GM18526 (cell line): ENCODE measurements around the gene RBM33.

Source experiments
- POLR2A ChIP-seq: IDR thresholded peaks from 3 replicates; pipeline ENCODE4 v1.6.1; 2011; ENCODE audit not compliant: insufficient read length; ENCODE audit errors: extremely low read depth

The RBM33 gene

DNA sequence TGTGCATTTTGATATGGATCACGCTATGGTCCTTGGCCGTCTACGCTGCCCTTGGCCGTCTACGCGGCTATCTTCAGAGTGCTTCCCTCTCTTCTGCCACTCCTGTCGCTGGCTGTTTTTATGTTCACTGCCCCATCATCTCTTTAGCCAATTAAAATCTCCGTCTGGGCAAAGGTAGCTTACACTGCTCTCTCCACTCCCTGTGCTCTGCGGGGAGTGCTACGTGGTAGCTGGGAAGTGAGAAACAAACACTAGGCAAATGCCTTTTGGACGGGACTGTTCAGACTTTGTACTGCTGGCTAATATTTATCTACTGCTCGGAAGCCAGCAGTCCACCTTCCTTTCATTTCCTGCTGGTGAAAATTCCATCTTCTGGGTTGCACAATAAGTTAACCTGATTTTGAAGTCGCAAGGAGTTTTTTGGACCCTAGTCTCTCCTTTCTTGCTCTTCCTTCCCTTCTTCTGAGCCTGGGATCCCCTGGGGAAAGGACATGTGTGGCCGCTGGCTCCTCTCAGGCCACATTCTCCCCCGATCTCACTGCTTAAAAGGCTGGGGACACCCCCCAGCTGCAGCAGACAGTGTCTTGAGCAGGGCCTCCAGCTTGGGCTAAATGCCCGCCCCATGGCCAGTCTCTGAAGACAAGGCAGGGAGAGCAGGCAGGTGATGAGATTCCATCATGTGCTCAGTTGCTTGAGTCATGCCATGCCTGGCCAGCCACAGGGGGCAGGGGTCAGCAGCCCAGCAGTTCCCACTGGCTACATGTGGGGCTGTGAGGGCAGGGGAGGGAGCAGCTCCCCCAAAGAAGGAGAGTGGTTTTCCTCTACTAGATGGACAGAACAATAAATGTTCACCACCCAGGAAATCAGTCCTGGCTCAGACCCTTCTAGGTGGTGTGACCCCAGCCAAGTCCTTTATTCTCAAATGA lies 25.5 kb upstream of the RBM33 start:
- no peak for TF ChIP-seq POLR2A

DNA sequence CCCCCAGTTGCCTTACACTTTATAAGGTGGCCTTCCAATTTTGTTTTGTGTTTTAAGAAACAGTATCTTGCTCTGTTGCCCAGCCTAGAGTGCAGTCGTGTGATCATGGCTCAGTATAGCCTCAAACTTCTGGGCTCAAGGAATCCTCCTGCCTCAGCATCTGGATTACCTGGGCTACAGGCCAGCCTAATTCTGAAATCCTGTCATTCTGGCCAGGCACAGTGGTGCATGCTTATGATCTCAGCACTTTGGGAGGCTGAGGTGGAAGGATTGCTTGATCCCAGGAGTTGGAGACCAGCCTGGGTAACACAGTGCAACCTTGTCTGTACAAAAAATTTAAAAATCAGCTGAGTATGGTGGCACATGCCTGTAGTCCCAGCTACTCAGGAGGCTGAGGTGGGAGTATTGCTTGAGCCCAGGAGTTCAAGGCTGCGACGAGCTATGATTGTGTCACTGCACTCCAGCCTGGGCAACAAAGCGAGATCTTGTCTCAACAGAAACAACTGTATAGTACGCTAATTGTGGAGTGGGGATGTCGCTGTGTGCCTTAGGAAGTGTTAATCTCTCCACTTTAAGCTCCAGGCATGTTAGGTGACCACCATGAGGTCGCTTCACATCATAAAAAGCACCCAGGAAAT lies 24.7 kb upstream of the RBM33 start:
- no peak for TF ChIP-seq POLR2A

DNA sequence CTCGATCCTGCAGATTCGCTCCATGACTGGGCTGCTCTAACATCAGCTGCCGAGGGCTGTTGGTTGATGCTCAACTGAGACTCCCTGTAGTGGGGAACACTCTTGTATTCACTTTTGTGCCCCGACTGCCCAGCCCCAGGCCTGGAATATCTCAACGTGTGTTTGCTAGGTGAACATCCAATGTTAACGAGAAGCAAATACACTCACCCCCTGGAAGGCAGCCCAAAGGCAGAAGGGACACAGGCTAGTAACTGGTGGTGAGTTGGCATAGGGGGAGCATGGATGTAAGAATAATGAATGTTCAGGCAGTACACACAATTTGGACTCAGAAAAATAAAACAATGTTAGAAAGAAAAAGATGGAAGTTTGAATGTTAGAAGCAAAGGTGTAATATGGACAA lies 24.0 kb upstream of the RBM33 start:
- TF ChIP-seq POLR2A: no peak

DNA sequence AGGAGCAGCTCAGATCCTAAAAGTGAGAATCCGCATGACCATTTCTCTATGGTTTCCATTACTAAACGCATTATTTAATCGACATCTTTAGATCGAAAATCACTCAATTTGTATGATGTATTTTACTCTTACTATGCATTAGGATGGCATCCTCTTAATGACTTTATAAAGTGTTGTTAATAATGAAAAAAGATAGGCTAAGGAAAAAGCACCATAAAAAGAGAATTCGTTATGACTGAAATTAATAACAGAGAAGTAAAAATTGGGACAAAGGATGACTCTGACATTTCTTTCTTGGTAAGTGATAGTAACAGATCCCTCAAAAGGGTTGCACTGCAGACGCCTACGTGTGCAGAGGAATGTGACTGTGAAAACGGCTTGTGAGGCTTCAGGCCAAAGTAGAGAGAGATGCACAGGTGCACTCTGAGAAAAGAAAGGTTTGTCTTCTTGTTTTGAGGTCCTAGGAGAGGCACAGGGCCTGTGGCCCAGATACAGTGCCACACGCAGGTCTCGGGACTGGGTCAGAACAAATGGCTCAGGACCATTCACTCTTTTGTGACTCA lies 23.0 kb upstream of the RBM33 start:
- TF ChIP-seq POLR2A: no peak

DNA sequence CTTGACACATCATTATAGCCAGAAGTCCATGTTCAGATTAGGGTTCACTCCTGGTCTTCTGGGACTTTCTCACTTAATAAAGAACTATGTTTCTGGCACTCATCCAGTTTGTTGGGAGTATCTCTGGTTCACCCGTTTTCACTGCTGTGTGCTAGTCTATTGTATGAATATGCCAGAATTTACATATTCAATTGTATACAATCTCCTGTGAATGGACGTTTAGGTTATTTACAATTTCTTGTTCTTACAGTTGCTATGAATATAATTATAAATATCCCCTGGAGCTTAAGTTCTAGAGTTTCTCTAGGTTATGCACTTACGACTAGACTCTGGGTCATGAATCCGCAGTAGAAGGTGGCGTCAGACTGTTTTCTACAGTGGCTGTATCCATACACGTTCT lies 20.0 kb upstream of the RBM33 start:
- no peak for TF ChIP-seq POLR2A

DNA sequence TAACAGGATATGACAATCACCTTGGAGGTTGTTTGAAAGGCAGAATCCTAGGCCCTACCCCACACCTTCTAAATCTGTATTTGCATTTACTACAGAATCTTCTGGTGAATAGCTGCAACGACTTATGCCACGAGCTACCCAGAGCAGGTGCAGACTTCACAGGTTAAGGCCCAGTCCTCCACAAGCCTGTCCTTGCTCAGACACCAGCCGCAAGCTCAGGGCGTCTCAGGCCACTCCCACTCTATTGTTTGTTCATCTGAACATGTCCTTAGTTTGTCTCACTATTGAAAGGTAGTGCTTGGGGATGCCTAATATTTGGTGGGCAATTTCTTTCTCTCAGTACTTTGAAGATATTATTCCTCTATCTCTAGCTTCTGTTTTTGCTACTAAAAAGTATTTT lies 18.9 kb upstream of the RBM33 start:
- TF ChIP-seq POLR2A: no peak

DNA sequence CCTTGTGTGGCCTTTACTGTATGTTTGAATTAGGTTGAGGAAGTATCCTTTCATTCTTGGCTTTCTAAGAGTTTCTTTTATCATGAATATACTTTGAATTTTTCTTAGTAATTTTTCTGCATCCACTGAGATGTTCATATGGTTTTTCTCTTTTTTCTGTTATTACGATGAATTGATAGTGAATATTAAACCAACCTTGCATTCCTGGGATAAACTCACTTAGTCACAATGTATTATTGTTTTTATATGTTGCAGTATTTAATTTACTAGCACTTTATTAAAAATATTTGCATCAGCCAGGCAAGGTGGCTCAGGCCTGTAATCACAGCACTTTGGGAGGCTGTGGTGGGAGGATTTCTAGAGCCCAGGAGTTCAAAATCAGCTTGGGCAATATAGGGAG lies 15.3 kb upstream of the RBM33 start:
- no peak for TF ChIP-seq POLR2A

DNA sequence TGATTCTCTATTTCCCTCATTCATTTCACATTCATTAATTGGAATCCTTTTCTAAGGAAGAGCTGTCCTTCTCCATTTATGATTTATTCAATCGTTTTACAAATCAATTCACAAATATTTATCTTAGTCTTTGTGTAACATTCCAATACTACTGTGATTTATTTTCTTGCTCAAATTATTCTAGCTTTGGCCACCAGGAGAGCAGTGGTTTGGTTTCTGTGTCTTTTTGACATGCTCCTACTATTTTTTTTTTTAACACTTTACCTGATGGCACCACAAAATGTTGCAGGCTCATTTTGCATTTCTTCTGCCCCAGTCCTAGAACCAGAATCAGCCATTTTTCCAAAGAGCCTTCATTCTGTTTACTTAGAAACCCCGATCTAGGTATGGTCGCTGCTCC lies 13.3 kb upstream of the RBM33 start:
- no peak for TF ChIP-seq POLR2A

DNA sequence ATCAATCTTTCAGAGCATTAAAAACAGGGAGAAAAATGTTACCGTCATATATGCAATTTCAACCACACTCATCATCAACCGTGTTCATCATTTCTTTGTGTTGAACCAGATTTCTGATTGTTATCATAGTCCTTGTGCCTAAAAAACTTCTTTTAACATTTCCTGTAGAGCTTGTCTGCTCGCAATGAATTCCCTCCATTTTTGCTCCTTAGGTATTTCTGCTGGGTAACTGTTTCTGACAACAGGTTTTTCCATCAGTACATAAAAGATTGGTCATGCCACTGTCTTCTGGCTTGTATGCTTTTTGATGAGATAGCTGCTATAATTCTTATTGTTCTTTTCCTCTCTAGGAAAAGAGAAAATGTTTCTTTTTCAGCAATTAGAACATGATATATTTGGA lies 8.6 kb upstream of the RBM33 start:
- TF ChIP-seq POLR2A: no peak

DNA sequence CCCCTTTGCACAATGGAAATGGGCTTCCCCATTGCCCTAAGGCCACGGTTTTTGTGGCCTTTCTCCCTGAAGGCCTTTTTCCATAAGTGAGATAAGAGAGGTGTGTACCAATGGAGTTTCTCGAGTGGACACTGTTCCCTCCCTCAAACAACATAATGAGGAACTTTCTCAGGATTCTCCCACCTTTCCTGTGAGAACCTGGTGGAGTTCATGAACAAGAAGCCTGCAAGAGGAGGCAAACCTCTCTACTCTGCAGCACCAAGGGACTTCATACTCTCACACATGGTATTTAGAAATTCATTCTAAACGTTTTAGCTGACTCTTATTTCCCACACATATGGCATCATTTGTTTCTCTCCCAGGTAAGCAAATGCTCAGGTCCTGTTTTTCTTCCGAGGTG lies 7.3 kb upstream of the RBM33 start:
- TF ChIP-seq POLR2A: no peak

DNA sequence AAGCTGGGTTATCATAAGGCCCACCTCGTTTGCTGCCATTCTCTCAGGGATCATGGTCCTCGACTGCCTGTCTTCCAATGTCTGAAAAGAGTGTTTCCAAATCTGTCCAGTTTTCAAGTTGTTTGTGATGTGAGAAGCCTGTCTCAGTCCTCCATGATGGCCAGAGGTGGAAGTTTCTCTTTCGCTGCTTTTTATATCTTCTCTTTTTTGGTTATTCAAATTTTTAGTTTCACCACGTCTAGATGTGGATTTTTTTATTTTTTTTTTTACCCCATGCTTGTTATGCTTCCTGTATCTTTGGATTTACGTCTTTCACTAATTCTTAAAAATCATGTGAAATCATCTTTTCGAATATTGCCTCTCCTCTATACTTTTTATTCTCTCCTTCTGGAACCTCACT lies 6.1 kb upstream of the RBM33 start:
- TF ChIP-seq POLR2A: no peak

DNA sequence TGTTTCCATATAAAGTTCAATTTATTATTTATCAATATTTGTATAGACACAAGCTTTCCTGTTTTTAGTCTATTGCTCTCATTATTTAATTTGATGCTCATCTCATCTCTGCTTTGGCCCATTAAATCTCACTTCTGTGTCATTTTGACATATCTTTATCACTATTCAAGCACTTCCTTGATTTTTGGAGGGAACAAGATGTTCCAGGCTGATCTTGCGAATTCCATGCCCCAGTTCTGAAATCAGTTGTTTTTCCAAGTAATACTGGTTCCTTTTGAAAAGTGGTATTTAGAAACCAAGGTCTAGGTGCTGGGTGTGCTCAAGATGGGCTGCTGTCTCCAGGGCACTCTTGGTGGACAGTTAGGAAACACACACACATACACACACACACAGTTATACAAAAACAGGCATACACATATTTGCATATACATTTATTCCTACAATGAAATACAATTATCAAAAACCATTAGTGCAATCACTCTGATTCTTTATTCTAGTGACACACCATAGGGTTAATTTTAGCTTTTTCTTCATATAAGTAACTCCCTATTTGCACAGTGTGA lies 4.4 kb upstream of the RBM33 start:
- no peak for TF ChIP-seq POLR2A

DNA sequence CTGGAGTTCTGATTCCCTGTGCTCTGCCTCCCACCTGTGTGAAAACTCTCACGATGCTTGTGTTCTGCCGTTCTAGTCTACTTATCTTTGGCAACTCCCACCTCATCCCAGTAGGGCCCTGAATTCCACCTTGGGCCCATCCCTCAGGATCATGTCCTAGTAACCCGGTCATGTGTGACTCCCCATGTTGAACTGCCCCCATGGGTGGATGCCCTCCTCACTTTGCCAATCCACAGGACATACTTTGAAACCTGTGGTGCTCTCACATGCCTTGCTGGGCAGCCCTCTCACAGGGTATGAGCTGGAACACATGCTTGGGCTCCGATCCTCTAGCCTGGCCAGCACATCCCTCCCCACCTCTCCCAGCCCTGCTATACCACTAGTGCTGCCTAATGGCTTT lies 3.8 kb upstream of the RBM33 start:
- no peak for TF ChIP-seq POLR2A

DNA sequence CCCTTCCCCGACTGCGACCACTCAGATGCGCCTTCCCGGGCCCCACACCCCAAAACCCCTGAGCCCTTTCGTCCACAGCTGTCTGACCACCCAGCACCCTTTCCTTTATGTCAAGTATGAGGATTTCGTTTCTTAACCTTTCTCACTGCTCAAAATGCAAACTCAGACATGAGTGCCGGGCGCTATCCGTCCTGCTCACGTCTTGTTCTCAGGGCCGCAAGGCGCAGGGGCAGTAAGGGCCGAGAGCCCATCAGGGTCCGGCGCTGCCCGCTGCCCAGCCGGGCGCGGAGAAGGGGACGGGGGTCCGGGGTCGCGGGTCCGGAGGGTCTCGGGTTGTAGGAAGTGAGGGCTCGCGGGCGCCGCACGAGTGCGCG lies 670 bp upstream of the RBM33 start:
- no peak for TF ChIP-seq POLR2A

DNA sequence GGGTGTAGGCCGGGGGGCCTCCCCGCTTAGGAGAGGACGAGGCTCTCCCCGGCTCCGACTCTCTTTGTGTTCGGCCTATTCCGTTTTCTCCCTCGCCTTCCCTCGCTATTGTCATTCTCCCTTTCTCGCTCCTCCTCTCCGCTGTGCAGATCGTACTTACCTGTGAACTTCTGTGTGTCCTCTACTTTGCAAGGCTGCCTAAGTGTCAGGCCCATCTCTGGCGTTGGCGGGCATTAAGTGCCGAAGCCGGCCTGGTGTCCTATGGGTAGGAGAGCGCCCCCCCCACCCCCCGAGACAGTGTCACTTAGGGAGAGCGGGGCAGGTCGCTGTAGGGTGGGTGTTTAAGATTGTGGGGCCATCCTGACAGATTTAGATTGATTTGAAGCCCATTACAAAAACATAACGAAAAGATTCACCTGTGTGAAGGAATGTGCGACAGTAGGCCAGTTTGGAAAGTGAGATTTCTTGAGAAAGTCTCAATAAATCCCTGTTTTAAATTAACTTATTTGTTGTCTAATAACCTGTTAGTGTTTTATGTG lies 579 bp downstream of the RBM33 start:
- no peak for TF ChIP-seq POLR2A

DNA sequence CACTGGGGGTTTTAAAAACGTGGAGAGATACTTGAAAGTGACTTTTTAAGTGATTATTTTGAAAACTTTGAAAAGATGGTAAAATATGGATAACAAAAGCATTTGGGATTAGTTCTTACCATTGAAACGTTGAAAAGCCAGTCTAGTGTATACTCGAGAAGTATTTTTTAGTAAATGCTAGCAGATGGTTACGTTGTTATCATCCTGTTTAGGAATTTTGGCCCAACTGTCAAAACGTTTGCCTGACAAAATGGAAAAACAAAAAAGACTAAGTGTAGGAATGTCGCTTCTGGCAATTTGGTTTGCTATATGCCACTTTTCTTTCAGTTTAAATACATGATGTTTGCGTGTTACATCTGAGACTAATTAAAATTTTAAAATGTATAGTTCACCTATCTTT lies 1.2 kb downstream of the RBM33 start:
- no peak for TF ChIP-seq POLR2A
